CD14-positive monocyte (primary cell): Measurements from ENCODE around the gene CENATAC. TPM values are rescaled to one million over a fixed set of nuclear protein-coding genes. Genes with fewer than 3 reads are reported as not detected.
"Not testable (repeated sequence)": the region's sequence is repeated elsewhere in the genome, so short reads cannot be mapped to it uniquely, and the experiment has no call there.

ENCODE experiments used
- DNase-seq, 3 donors: peaks; one replicate each; pipeline ENCODE4 v3.0.0-alpha.2; 2011 to 2022
- H2AFZ ChIP-seq: 2 replicates; pipeline ENCODE4 v1.6.0; 2012; ENCODE audit warnings: mild to moderate bottlenecking, low read depth, low read length, inconsistent platforms; ENCODE audit not compliant: insufficient read depth, poor library complexity, severe bottlenecking
- H3K27ac ChIP-seq, 2 donors: 1 replicate in 1 of 2; 2 replicates in 1 of 2; pipeline ENCODE4 v1.5.1; 2012 to 2013; ENCODE audit warnings: low read length in 2 of 2, control low read depth in 1 of 2, inconsistent platforms in 1 of 2, low read depth in 1 of 2, mild to moderate bottlenecking in 1 of 2
- H3K27me3 ChIP-seq, 2 donors: one replicate each; pipeline versions ENCODE4 v1.6.0 to v1.6.1; 2011 to 2013; ENCODE audit warnings: low read length in 2 of 2; ENCODE audit not compliant: control insufficient read depth in 2 of 2, insufficient read depth in 2 of 2
- H3K36me3 ChIP-seq, 2 donors: replicated peaks in 1 of 2; 1 replicate in 1 of 2; 2 replicates in 1 of 2; pipeline versions ENCODE4 v1.5.1 to v1.6.1; 2012 to 2013; ENCODE audit warnings: low read length in 2 of 2, control low read depth in 1 of 2, inconsistent platforms in 1 of 2, mild to moderate bottlenecking in 1 of 2; ENCODE audit not compliant: insufficient read depth in 2 of 2, control insufficient read depth in 1 of 2
- H3K4me1 ChIP-seq, 2 donors: 1 replicate in 1 of 2; 2 replicates in 1 of 2; pipeline versions ENCODE4 v1.5.1 to v1.6.1; 2012 to 2013; ENCODE audit warnings: low read length in 2 of 2, control low read depth in 1 of 2, inconsistent platforms in 1 of 2, mild to moderate bottlenecking in 1 of 2, moderate library complexity in 1 of 2; ENCODE audit not compliant: insufficient read depth in 2 of 2, control insufficient read depth in 1 of 2
- H3K4me2 ChIP-seq: replicated peaks from 2 replicates; pipeline ENCODE3; 2012; ENCODE audit warnings: low read length, moderate library complexity, mild to moderate bottlenecking; ENCODE audit not compliant: poor library complexity, severe bottlenecking; ENCODE audit errors: extremely low read depth
- H3K4me3 ChIP-seq, 3 experiments: fragments of 200-600 bp in 1 of 3; sonication (generic) in 1 of 3; replicated peaks in 1 of 3; 1 replicate in 2 of 3; 2 replicates in 1 of 3; pipeline ENCODE4 v1.5.1; 2011 to 2013; ENCODE audit warnings: low read length in 3 of 3, mild to moderate bottlenecking in 3 of 3, control low read depth in 2 of 3, low read depth in 2 of 3, inconsistent platforms in 1 of 3, moderate library complexity in 1 of 3
- H3K79me2 ChIP-seq: 2 replicates; pipeline ENCODE4 v1.6.0; 2012; ENCODE audit warnings: mild to moderate bottlenecking, control low read depth, inconsistent platforms, low read length, moderate library complexity; ENCODE audit not compliant: insufficient read depth
- H3K9ac ChIP-seq: 2 replicates; pipeline ENCODE4 v1.6.0; 2017; ENCODE audit warnings: low read length, mild to moderate bottlenecking; ENCODE audit not compliant: insufficient read depth, poor library complexity, severe bottlenecking
- H3K9me3 ChIP-seq, 2 donors: replicated peaks in 1 of 2; 1 replicate in 1 of 2; 2 replicates in 1 of 2; pipeline versions ENCODE4 v1.5.1 to v1.6.1; 2012 to 2013; ENCODE audit warnings: low read length in 2 of 2, control low read depth in 1 of 2; ENCODE audit not compliant: control insufficient read depth in 1 of 2, insufficient read depth in 1 of 2
- H4K20me1 ChIP-seq: 2 replicates; pipeline ENCODE4 v1.6.0; 2012; ENCODE audit warnings: mild to moderate bottlenecking, low read length, control low read depth, moderate library complexity; ENCODE audit not compliant: insufficient read depth
- H3K27ac Mint-ChIP-seq, 7 donors: one replicate each; pipeline ENCODE4 v1.8.0; 2020; ENCODE audit warnings: mild to moderate bottlenecking in 7 of 7, mixed read lengths in 7 of 7, moderate library complexity in 6 of 7, inconsistent platforms in 2 of 7
- H3K27me3 Mint-ChIP-seq, 3 donors: one replicate each; pipeline ENCODE4 v1.8.0; 2021 to 2022; ENCODE audit warnings: low read depth in 3 of 3, mild to moderate bottlenecking in 3 of 3, mixed read lengths in 3 of 3, moderate library complexity in 3 of 3, inconsistent platforms in 1 of 3
- H3K36me3 Mint-ChIP-seq, 2 donors: one replicate each; pipeline ENCODE4 v1.8.0; 2020; ENCODE audit warnings: mixed read lengths in 2 of 2, inconsistent platforms in 1 of 2, mild to moderate bottlenecking in 1 of 2
- H3K4me1 Mint-ChIP-seq: one replicate; pipeline ENCODE4 v1.8.0; 2020; ENCODE audit warnings: mild to moderate bottlenecking, mixed read lengths
- H3K4me3 Mint-ChIP-seq, 2 donors: one replicate each; pipeline ENCODE4 v1.8.0; 2020; ENCODE audit warnings: mild to moderate bottlenecking in 2 of 2, mixed read lengths in 2 of 2, moderate library complexity in 1 of 2
- H3K9me3 Mint-ChIP-seq, 7 donors: one replicate each; pipeline ENCODE4 v1.8.0; 2020 to 2022; ENCODE audit warnings: mixed read lengths in 7 of 7, mild to moderate bottlenecking in 6 of 7, moderate library complexity in 6 of 7, inconsistent platforms in 2 of 7
- WGBS: methylation state at CpG from one replicate; pipeline ENCODE4 v1.1.5; 2013; ENCODE audit warnings: missing lambda C conversion rate; ENCODE audit not compliant: insufficient coverage; 5-methylcytosine and 5-hydroxymethylcytosine counted together
- intact Hi-C, 2 donors: fragments of 100-400 bp; cut with micrococcal nuclease; formaldehyde crosslinking; loops; one replicate each; pipeline versions ENCODE4 v1.15.0 to v1.15.1; 2023
- polyA plus RNA-seq, 3 donors: library from polyadenylated mRNA; depleted of rRNA in 1 of 3; unstranded in 2 of 3; stranded (reverse) in 1 of 3; fragments of 300-500 nt in 2 of 3; fragments of >200 nt in 1 of 3; fragmentation: Illumina TruSeq in 2 of 3; gene quantifications; 1 replicate in 2 of 3; 2 replicates in 1 of 3; pipeline ENCODE4 v1.2.3, GENCODE V29; 2012 to 2021
- TF ChIP-seq, protein P1 (sequence below): fragments of 200-600 bp; IDR thresholded peaks from one replicate; pipeline ENCODE4 v1.8.0; 2022; ENCODE audit warnings: antibody characterized with exemption, mild to moderate bottlenecking

CENATAC gene
- polyA plus RNA-seq, 3 donors: 2.7 to 47.8 (median 4.1) TPM

DNA sequence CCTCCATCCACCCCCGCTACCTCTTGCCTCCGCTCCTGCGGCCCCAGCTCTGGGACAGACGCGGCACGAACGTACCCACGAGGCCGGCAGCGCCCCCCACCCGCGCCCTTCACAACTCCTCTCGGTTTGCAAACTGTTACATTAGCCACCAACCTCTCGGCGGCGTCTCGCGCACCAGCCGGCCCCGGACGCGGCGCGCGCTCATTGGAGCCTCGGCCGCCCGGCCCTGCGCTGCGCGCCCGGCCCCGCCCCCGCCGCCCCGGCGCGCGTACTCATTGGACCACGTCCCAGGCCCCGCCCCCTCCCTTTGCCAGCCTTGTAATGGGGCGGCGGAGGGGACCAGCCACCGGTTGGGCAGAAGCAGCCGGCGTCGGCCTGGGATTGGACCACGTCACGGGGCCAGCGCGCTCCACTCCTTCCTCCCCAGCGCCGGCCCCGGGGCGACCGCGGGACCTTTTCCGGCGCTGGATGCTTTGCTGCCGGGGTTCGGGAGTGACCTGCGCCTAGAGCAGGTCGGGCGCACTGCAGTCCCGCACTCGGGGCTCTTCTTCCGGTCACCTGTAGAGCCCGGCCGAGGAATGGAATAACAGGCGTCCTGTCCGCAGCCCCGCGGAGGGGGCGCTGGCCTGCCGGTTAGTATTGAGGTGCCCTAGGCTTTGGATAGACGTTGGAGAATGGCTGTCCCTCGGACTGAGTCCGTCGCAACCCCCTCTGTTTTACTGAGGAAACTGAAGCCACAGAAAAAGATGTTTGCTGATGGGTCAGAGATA lies 59.2 kb downstream of the CENATAC start, which contains the start of gene HYOU1:
Gene HYOU1, minus strand, starts transcription at position 206 of the 770 bp plus-strand sequence. CDS start 1,045 bp downstream, outside the sequence.
- Histone ChIP-seq H4K20me1 (no peaks in the 10 kb centered on the region), H3K27me3 (no peaks in the 10 kb centered on the region), H3K79me2 (peaks cover 23% of the 10 kb centered on the region), H3K9me3 (no peaks in the 10 kb centered on the region), H3K4me2 (peak within 1 kb of the TSS; percentile 88), H3K4me3 (peak within 1 kb of the TSS; percentile 71 to 91 (median 88)), H3K4me1 (peaks cover 17 to 22% of the 10 kb centered on the region in 2 donors), H3K9ac (peak within 1 kb of the TSS; percentile 98), H2AFZ (peak within 1 kb of the TSS; percentile 90), H3K36me3 (peaks cover 27 to 38% of the 10 kb centered on the region in 2 donors), H3K27ac (peak within 1 kb of the TSS; percentile 69 to 94)
- TF ChIP-seq, protein P1, sequence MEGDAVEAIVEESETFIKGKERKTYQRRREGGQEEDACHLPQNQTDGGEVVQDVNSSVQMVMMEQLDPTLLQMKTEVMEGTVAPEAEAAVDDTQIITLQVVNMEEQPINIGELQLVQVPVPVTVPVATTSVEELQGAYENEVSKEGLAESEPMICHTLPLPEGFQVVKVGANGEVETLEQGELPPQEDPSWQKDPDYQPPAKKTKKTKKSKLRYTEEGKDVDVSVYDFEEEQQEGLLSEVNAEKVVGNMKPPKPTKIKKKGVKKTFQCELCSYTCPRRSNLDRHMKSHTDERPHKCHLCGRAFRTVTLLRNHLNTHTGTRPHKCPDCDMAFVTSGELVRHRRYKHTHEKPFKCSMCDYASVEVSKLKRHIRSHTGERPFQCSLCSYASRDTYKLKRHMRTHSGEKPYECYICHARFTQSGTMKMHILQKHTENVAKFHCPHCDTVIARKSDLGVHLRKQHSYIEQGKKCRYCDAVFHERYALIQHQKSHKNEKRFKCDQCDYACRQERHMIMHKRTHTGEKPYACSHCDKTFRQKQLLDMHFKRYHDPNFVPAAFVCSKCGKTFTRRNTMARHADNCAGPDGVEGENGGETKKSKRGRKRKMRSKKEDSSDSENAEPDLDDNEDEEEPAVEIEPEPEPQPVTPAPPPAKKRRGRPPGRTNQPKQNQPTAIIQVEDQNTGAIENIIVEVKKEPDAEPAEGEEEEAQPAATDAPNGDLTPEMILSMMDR: no peak
- intact Hi-C loops: loop anchor here in 1 of 2 donors (2.0 kb wide), 2 partner anchors 26 to 38 kb away; partner anchors contain the start of gene SLC37A4
- under 1% methylated on average over 79 of the region's 79 CpGs for WGBS
- peak; percentile 96 to 97 (median 97) for DNase-seq
- Mint-ChIP-seq H3K4me1 (peaks cover 21% of the 10 kb centered on the region), H3K4me3 (peak within 1 kb of the TSS; percentile 93 to 94), H3K9me3 (no peaks in the 10 kb centered on the region), H3K36me3 (peaks cover 34 to 49% of the 10 kb centered on the region in 2 donors), H3K27me3 (peaks cover 0 to 1% (median 0%) of the 10 kb centered on the region in 3 donors), H3K27ac (peak within 1 kb of the TSS; percentile 89 to 96 (median 96))

DNA sequence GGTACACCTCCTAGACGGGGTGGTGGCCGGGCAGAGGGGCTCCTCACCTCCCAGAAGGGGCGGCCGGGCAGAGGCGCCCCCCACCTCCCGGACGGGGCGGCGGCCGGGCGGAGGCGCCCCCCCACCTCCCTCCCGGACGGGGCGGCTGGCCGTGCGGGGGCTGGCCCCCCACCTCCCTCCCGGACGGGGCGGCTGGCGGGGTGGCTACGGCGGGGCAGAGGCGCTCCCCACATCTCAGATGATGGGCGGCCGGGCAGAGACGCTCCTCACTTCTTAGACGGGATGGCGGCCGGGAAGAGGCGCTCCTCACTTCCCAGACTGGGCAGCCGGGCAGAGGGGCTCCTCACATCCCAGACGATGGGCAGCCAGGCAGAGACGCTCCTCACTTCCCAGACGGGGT lies 61.2 kb downstream of the CENATAC start:
- H3K9me3 ChIP-seq, H3K4me3 ChIP-seq, H3K9me3 Mint-ChIP-seq, H3K27me3 Mint-ChIP-seq, H3K27ac ChIP-seq, DNase-seq, intact Hi-C loops, H3K27me3 ChIP-seq, H3K4me2 ChIP-seq, H2AFZ ChIP-seq, H3K9ac ChIP-seq, H4K20me1 ChIP-seq, H3K4me3 Mint-ChIP-seq: not testable (repeated sequence)
- Histone ChIP-seq H3K4me1 (peaks cover 17 to 22% of the 10 kb centered on the region in 2 donors), H3K79me2 (peaks cover 30% of the 10 kb centered on the region), H3K36me3 (peaks cover 12 to 19% of the 10 kb centered on the region in 2 donors)
- Mint-ChIP-seq H3K36me3 (peaks cover 18 to 33% of the 10 kb centered on the region in 2 donors), H3K4me1 (peaks cover 24% of the 10 kb centered on the region), H3K27ac (peak overlapping the region in 1 of 7 donors; percentile 48)
- WGBS: no CpG with 5 or more reads among the region's 35 CpGs
